SK-N-SH (cell line): ENCODE data around the gene TMEM131. TPM values are rescaled to one million over a fixed set of nuclear protein-coding genes. Genes with fewer than 3 reads are reported as not detected.

Experiments
- CTCF ChIA-PET: fragments of 300-600, 350-600 bp; formaldehyde crosslinking; extraction: SDS; loops from one replicate; lab custom pipeline; 2021; lab: Yijun Ruan, JAX
- POLR2A ChIA-PET: fragments of 350-600 bp; sonication (Branson Sonifier 250); formaldehyde crosslinking; extraction: SDS; loops from one replicate; lab custom pipeline; 2020; ENCODE audit warnings: antibody characterized with exemption, inconsistent platforms; lab: Yijun Ruan, JAX
- DNase-seq: peaks from one replicate; pipeline ENCODE4 v3.0.0; 2012
- H2AFZ ChIP-seq: fragments of 200-600 bp; sonication (generic); 2 replicates; pipeline ENCODE4 v1.8.1; 2016; ENCODE audit warnings: antibody characterized with exemption, mild to moderate bottlenecking, low read depth
- H3F3A ChIP-seq: fragments of 200-600 bp; sonication (generic); replicated peaks from 2 replicates; pipeline ENCODE3; 2016; ENCODE audit warnings: antibody characterized with exemption, mild to moderate bottlenecking; ENCODE audit not compliant: insufficient read depth
- H3K27ac ChIP-seq, 2 experiments: fragments of 200-500 bp in 1 of 2; fragments of 200-600 bp in 1 of 2; sonication (Bioruptor generic) in 1 of 2; sonication (generic), shearing (Covaris generic) in 1 of 2; 2 replicates each; pipeline versions ENCODE4 v1.5.1 to v1.6.1; 2014 to 2016; ENCODE audit warnings: low read depth in 2 of 2, inconsistent platforms in 1 of 2, low read length in 1 of 2, mild to moderate bottlenecking in 1 of 2, mixed read lengths in 1 of 2
- H3K27me3 ChIP-seq: fragments of 200-600 bp; sonication (generic), shearing (Covaris generic); 2 replicates; pipeline ENCODE4 v1.6.1; 2016; ENCODE audit warnings: mixed run types; ENCODE audit not compliant: insufficient read depth
- H3K36me3 ChIP-seq, 2 experiments: fragments of 200-500 bp in 1 of 2; fragments of 200-600 bp in 1 of 2; sonication (Bioruptor generic) in 1 of 2; sonication (generic) in 1 of 2; replicated peaks in 1 of 2; 2 replicates each; pipeline versions ENCODE3 to v1.5.1; 2014 to 2016; ENCODE audit warnings: low read length in 1 of 2, mild to moderate bottlenecking in 1 of 2; ENCODE audit not compliant: insufficient read depth in 2 of 2, control insufficient read depth in 1 of 2
- H3K4me1 ChIP-seq, 2 experiments: fragments of 200-500 bp in 1 of 2; fragments of 200-600 bp in 1 of 2; sonication (Bioruptor generic) in 1 of 2; sonication (generic), shearing (Covaris generic) in 1 of 2; 2 replicates each; pipeline versions ENCODE4 v1.5.1 to v1.6.1; 2014 to 2016; ENCODE audit warnings: low read depth in 1 of 2, low read length in 1 of 2, mixed run types in 1 of 2; ENCODE audit not compliant: insufficient read depth in 2 of 2, control insufficient read depth in 1 of 2
- H3K4me2 ChIP-seq: fragments of 200-600 bp; sonication (generic), shearing (Covaris generic); 2 replicates; pipeline ENCODE4 v1.6.1; 2017; ENCODE audit warnings: mixed run types
- H3K4me3 ChIP-seq, 2 experiments: fragments of 200-500 bp in 1 of 2; fragments of 200-600 bp in 1 of 2; sonication (Bioruptor generic) in 1 of 2; sonication (generic), shearing (Covaris generic) in 1 of 2; 2 replicates each; pipeline versions ENCODE4 v1.5.1 to v1.8.1; 2014 to 2016; ENCODE audit warnings: low read depth in 2 of 2, inconsistent platforms in 1 of 2, low read length in 1 of 2, mild to moderate bottlenecking in 1 of 2, mixed read lengths in 1 of 2, moderate library complexity in 1 of 2
- H3K79me2 ChIP-seq: fragments of 200-600 bp; sonication (generic); 2 replicates; pipeline ENCODE4 v1.8.1; 2017; ENCODE audit warnings: mild to moderate bottlenecking; ENCODE audit not compliant: insufficient read depth
- H3K9ac ChIP-seq: fragments of 200-600 bp; sonication (generic); 2 replicates; pipeline ENCODE4 v1.6.1; 2017; ENCODE audit warnings: mixed run types
- H3K9me2 ChIP-seq: fragments of 200-600 bp; sonication (generic); 2 replicates; pipeline ENCODE4 v1.6.1; 2017; ENCODE audit warnings: mixed run types
- H3K9me3 ChIP-seq: fragments of 200-600 bp; sonication (generic); 2 replicates; pipeline ENCODE4 v1.6.1; 2017; ENCODE audit warnings: mixed run types, mild to moderate bottlenecking, moderate library complexity
- H4K20me1 ChIP-seq: fragments of 200-600 bp; sonication (generic); 2 replicates; pipeline ENCODE4 v1.6.1; 2017; ENCODE audit warnings: mild to moderate bottlenecking, mixed run types; ENCODE audit not compliant: insufficient read depth
- CHD2 ChIP-seq: fragments of 150-350 bp; IDR thresholded peaks from 2 replicates; pipeline ENCODE4 v1.6.1; 2018; ENCODE audit warnings: low read length; ENCODE audit not compliant: partially characterized antibody
- CTCF ChIP-seq: fragments of 200-600 bp; sonication (generic); IDR thresholded peaks from 2 replicates; pipeline ENCODE4 v1.6.1; 2017; ENCODE audit warnings: antibody characterized with exemption, mild to moderate bottlenecking, moderate library complexity
- ELF1 ChIP-seq: IDR thresholded peaks from 2 replicates; pipeline ENCODE4 v1.4.0; 2012
- EZH2phosphoT487 ChIP-seq: fragments of 200-600 bp; sonication (generic); IDR thresholded peaks from 2 replicates; pipeline ENCODE4 v1.6.1; 2017; ENCODE audit warnings: low read depth, mixed run types, mild to moderate bottlenecking, antibody characterized with exemption, moderate library complexity, borderline replicate concordance
- FOXJ3 ChIP-seq: sonication (generic); formaldehyde crosslinking; IDR thresholded peaks from 2 replicates; pipeline ENCODE4 v1.5.1; 2020; ENCODE audit warnings: mild to moderate bottlenecking, missing genetic modification reagents
- IRF3 ChIP-seq: fragments of 150-350 bp; IDR thresholded peaks from 2 replicates; pipeline ENCODE4 v1.6.1; 2016; ENCODE audit warnings: mild to moderate bottlenecking, low read depth, low read length
- JUND ChIP-seq: IDR thresholded peaks from 2 replicates; pipeline ENCODE4 v1.4.0; 2012
- MAX ChIP-seq: IDR thresholded peaks from 2 replicates; pipeline ENCODE4 v1.4.0; 2012; ENCODE audit warnings: low read depth
- MEF2A ChIP-seq: IDR thresholded peaks from 2 replicates; pipeline ENCODE4 v1.4.0; 2012; ENCODE audit warnings: low read depth, borderline replicate concordance
- NRF1 ChIP-seq: IDR thresholded peaks from 2 replicates; pipeline ENCODE4 v1.6.1; 2012; ENCODE audit warnings: low read depth, mild to moderate bottlenecking, low read length
- RAD21 ChIP-seq: IDR thresholded peaks from 2 replicates; pipeline ENCODE4 v1.6.1; 2012; ENCODE audit warnings: mild to moderate bottlenecking, low read length
- RCOR1 ChIP-seq: fragments of 150-350 bp; IDR thresholded peaks from 2 replicates; pipeline ENCODE4 v1.6.1; 2017; ENCODE audit warnings: antibody characterized with exemption, low read length
- RXRA ChIP-seq: IDR thresholded peaks from 2 replicates; pipeline ENCODE4 v1.4.0; 2012; ENCODE audit warnings: low read depth, mild to moderate bottlenecking, borderline replicate concordance
- SIN3A ChIP-seq: IDR thresholded peaks from 2 replicates; pipeline ENCODE4 v1.6.1; 2012; ENCODE audit warnings: low read depth, mild to moderate bottlenecking, low read length, moderate library complexity, borderline replicate concordance
- TAF1 ChIP-seq: IDR thresholded peaks from 2 replicates; pipeline ENCODE4 v1.6.1; 2012; ENCODE audit warnings: low read depth, mild to moderate bottlenecking, low read length, moderate library complexity, borderline replicate concordance
- USF2 ChIP-seq: fragments of 150-350 bp; IDR thresholded peaks from 2 replicates; pipeline ENCODE4 v1.6.1; 2017; ENCODE audit warnings: antibody characterized with exemption, low read length, low read depth, borderline replicate concordance
- WGBS: methylation state at CpG from one replicate; pipeline ENCODE4 v1.1.6; 2017; ENCODE audit warnings: low lambda C conversion rate; 5-methylcytosine and 5-hydroxymethylcytosine counted together
- polyA plus RNA-seq, 3 experiments: library from polyadenylated mRNA; depleted of rRNA; stranded (reverse); fragments of >200 nt; gene quantifications; 2 replicates each; pipeline ENCODE4 v1.2.3, GENCODE V29; 2012

TMEM131 gene
- polyA plus RNA-seq, 1 of the 3 experiments (the other 2 are of a cell fraction) = 9.1 TPM

- TF ChIP-seq USF2 (no peak), NRF1 (no peak)
Measured at GRCh38 chr2:97928591-97928990, 67.2 kb downstream of the TMEM131 start (continued).

GRCh38 chr2:97926946-97927345 is 68.8 kb downstream of the TMEM131 start:
- H3K4me1 ChIP-seq = peaks cover 0 to 8% of the 10 kb centered on the region in 2 experiments; a peak in 2 of 4 replicates
- H3K9ac ChIP-seq = no peak overlapping the region
- no peak overlapping the region for H2AFZ ChIP-seq
- no peaks in the 10 kb centered on the region for H3K36me3 ChIP-seq
- TF ChIP-seq ELF1 (no peak), TAF1 (no peak), JUND (no peak), CHD2 (no peak), NRF1 (no peak)
- 98% methylated on average over 2 of the region's 2 CpGs for WGBS
- H3K9me2 ChIP-seq = no peaks in the 10 kb centered on the region
- H3K27ac ChIP-seq = no peak overlapping the region
- ChIA-PET POLR2A (no interaction called here), CTCF (interaction anchor here (1.5 kb wide), 1 partner anchor 70 kb away, joined by 3 read pairs; no protein-coding TSS in a partner anchor)
- H3K9me3 ChIP-seq = no peaks in the 10 kb centered on the region
- H3K27me3 ChIP-seq = no peaks in the 10 kb centered on the region
- H3K4me2 ChIP-seq = no peak overlapping the region
- no peaks in the 10 kb centered on the region for H3F3A ChIP-seq
- peaks cover 33% of the 10 kb centered on the region for H3K79me2 ChIP-seq
- no peak for DNase-seq
- H3K4me3 ChIP-seq = no peak overlapping the region
- peaks cover 16% of the 10 kb centered on the region; the same call in 1 of the 2 replicates for H4K20me1 ChIP-seq

GRCh38 chr2:97924194-97924593 is 71.6 kb downstream of the TMEM131 start:
- H3F3A ChIP-seq = no peaks in the 10 kb centered on the region
- no peaks in the 10 kb centered on the region for H3K9me3 ChIP-seq
- no peaks in the 10 kb centered on the region for H3K9me2 ChIP-seq
- no peak overlapping the region for H3K4me3 ChIP-seq
- H3K27ac ChIP-seq = no peak overlapping the region
- H3K27me3 ChIP-seq = no peaks in the 10 kb centered on the region
- no peaks in the 10 kb centered on the region for H3K4me1 ChIP-seq
- no peak overlapping the region for H3K4me2 ChIP-seq
- ChIA-PET POLR2A (no interaction called here), CTCF (interaction anchor here (0.8 kb wide), 1 partner anchor 41 kb away, joined by 3 read pairs; no protein-coding TSS in a partner anchor)
- WGBS = no CpG with 5 or more reads among the region's 4 CpGs
- H3K9ac ChIP-seq = no peak overlapping the region
- no peak overlapping the region for H2AFZ ChIP-seq
- peaks cover 5% of the 10 kb centered on the region; the same call in 1 of the 2 replicates for H4K20me1 ChIP-seq
- peaks cover 28% of the 10 kb centered on the region for H3K79me2 ChIP-seq
- no peak for DNase-seq
- H3K36me3 ChIP-seq = peaks cover 0 to 12% of the 10 kb centered on the region in 2 experiments
- no peak for TF ChIP-seq SIN3A
- TF ChIP-seq MEF2A = no peak
- TF ChIP-seq RAD21 = no peak
- no peak for TF ChIP-seq MAX
- TF ChIP-seq JUND = no peak
- TF ChIP-seq NRF1 = no peak
- no peak for TF ChIP-seq RCOR1
- TF ChIP-seq CTCF = no peak
- no peak for TF ChIP-seq RXRA
- no peak for TF ChIP-seq FOXJ3
- TF ChIP-seq IRF3 = no peak
- no peak for TF ChIP-seq EZH2phosphoT487
- no peak for TF ChIP-seq CHD2
